Natural killer cell (primary cell): Measurements from ENCODE around the gene AFAP1. TPM values are rescaled to one million over a fixed set of nuclear protein-coding genes. Genes with fewer than 3 reads are reported as not detected.

Source experiments
- ATAC-seq, 3 donors: fragments of 150-1000 bp in 2 of 3; fragments of 200-7000 bp in 1 of 3; cut with Tn5 transposase; 1 replicate in 1 of 3; 2 replicates in 2 of 3; pipeline ENCODE4 v1.10.0; 2021; ENCODE audit warnings: mild to moderate bottlenecking in 2 of 3, moderate library complexity in 2 of 3
- DNase-seq, 2 donors: peaks; one replicate each; pipeline versions ENCODE4 v3.0.0 to v3.0.0-alpha.2; 2013 to 2021; ENCODE audit warnings: mixed read lengths in 1 of 2
- H3K27ac ChIP-seq: one replicate; pipeline ENCODE4 v1.5.1; 2013; ENCODE audit warnings: mild to moderate bottlenecking, low read length
- H3K27me3 ChIP-seq: one replicate; pipeline ENCODE4 v1.6.1; 2013; ENCODE audit warnings: low read length; ENCODE audit not compliant: control insufficient read depth, insufficient read depth
- H3K36me3 ChIP-seq: one replicate; pipeline ENCODE4 v1.6.1; 2013; ENCODE audit warnings: low read length; ENCODE audit not compliant: control insufficient read depth, insufficient read depth
- H3K4me1 ChIP-seq: one replicate; pipeline ENCODE4 v1.6.1; 2013; ENCODE audit warnings: low read length; ENCODE audit not compliant: control insufficient read depth, insufficient read depth
- H3K4me3 ChIP-seq: one replicate; pipeline ENCODE4 v1.5.1; 2013; ENCODE audit warnings: low read length
- H3K9me3 ChIP-seq: one replicate; pipeline ENCODE4 v1.6.1; 2013; ENCODE audit warnings: low read length; ENCODE audit not compliant: control insufficient read depth, insufficient read depth
- H3K27ac Mint-ChIP-seq, 2 donors: one replicate each; pipeline ENCODE4 v1.8.0; 2022; ENCODE audit warnings: mild to moderate bottlenecking in 2 of 2, mixed read lengths in 2 of 2, moderate library complexity in 1 of 2
- H3K27me3 Mint-ChIP-seq, 2 donors: one replicate each; pipeline ENCODE4 v1.8.0; 2022; ENCODE audit warnings: low read depth in 2 of 2, mixed read lengths in 2 of 2
- H3K36me3 Mint-ChIP-seq: one replicate; pipeline ENCODE4 v1.8.0; 2022; ENCODE audit warnings: mixed read lengths
- H3K4me1 Mint-ChIP-seq, 2 donors: one replicate each; pipeline ENCODE4 v1.8.0; 2022; ENCODE audit warnings: mixed read lengths in 2 of 2
- H3K4me3 Mint-ChIP-seq: one replicate; pipeline ENCODE4 v1.8.0; 2022; ENCODE audit warnings: mild to moderate bottlenecking, moderate library complexity, mixed read lengths
- H3K9me3 Mint-ChIP-seq, 2 donors: one replicate each; pipeline ENCODE4 v1.8.0; 2022; ENCODE audit warnings: mixed read lengths in 2 of 2
- WGBS: methylation state at CpG from one replicate; pipeline ENCODE4 v1.1.7; 2013; ENCODE audit warnings: missing lambda C conversion rate; ENCODE audit not compliant: insufficient coverage; 5-methylcytosine and 5-hydroxymethylcytosine counted together
- intact Hi-C: fragments of 100-400 bp; cut with micrococcal nuclease; formaldehyde crosslinking; loops from one replicate; pipeline ENCODE4 v1.14.2; 2022
- total RNA-seq, 4 donors: library from RNA; stranded (reverse); fragments of 120-200 nt in 1 of 4; gene quantifications; one replicate each; pipeline versions ENCODE4 v1.2.3 to v1.2.4, GENCODE V29; 2013 to 2022
- TF ChIP-seq, protein P1 (sequence below): fragments of 200-600 bp; IDR thresholded peaks from one replicate; pipeline ENCODE4 v1.8.0; 2022; ENCODE audit warnings: antibody characterized with exemption

AFAP1 gene
- total RNA-seq, 3 donors from 2014 or later (not counting 1 experiment from before 2014, with no cell fraction given) = 4.9 to 12.5 (median 9.5) TPM

GRCh38 chr4:7985891-7986441 lies 46.3 kb upstream of the AFAP1 start:
- peak in 1 of 3 donors; percentile 32 for ATAC-seq
- Mint-ChIP-seq H3K27ac (peak overlapping the region in 1 of 2 donors; percentile 76), H3K36me3 (no peaks in the 10 kb centered on the region), H3K27me3 (peaks cover 6 to 7% of the 10 kb centered on the region in 2 donors), H3K4me1 (peaks cover 13 to 29% of the 10 kb centered on the region in 2 donors), H3K9me3 (no peaks in the 10 kb centered on the region), H3K4me3 (peak overlapping the region; percentile 73)
- intact Hi-C loops = loop anchor here (5.0 to 10.0 kb wide), 2 partner anchors 49 to 791 kb away; partner anchors contain the start of genes AFAP1 and SORCS2
- DNase-seq = no peak
- Histone ChIP-seq H3K27ac (no peak overlapping the region), H3K9me3 (no peaks in the 10 kb centered on the region), H3K27me3 (no peaks in the 10 kb centered on the region), H3K4me1 (peaks cover 22% of the 10 kb centered on the region), H3K4me3 (no peak overlapping the region), H3K36me3 (no peaks in the 10 kb centered on the region)
- TF ChIP-seq, protein P1, sequence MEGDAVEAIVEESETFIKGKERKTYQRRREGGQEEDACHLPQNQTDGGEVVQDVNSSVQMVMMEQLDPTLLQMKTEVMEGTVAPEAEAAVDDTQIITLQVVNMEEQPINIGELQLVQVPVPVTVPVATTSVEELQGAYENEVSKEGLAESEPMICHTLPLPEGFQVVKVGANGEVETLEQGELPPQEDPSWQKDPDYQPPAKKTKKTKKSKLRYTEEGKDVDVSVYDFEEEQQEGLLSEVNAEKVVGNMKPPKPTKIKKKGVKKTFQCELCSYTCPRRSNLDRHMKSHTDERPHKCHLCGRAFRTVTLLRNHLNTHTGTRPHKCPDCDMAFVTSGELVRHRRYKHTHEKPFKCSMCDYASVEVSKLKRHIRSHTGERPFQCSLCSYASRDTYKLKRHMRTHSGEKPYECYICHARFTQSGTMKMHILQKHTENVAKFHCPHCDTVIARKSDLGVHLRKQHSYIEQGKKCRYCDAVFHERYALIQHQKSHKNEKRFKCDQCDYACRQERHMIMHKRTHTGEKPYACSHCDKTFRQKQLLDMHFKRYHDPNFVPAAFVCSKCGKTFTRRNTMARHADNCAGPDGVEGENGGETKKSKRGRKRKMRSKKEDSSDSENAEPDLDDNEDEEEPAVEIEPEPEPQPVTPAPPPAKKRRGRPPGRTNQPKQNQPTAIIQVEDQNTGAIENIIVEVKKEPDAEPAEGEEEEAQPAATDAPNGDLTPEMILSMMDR = no peak
- WGBS = 7% methylated on average over 21 of the region's 21 CpGs

- Histone ChIP-seq H3K27ac (no peak overlapping the region), H3K9me3 (no peaks in the 10 kb centered on the region), H3K4me3 (no peak overlapping the region), H3K36me3 (no peaks in the 10 kb centered on the region), H3K4me1 (peaks cover 22% of the 10 kb centered on the region), H3K27me3 (no peaks in the 10 kb centered on the region)
- H3K9me3 Mint-ChIP-seq = no peaks in the 10 kb centered on the region
- DNase-seq (no peak), ATAC-seq (no peak)
- no peak overlapping the region for H3K4me3 Mint-ChIP-seq
- H3K4me1 Mint-ChIP-seq = peaks cover 14 to 29% of the 10 kb centered on the region in 2 donors
- 82% methylated on average over 12 of the region's 12 CpGs for WGBS
- intact Hi-C loops = loop anchor here (5.0 to 10.0 kb wide), 2 partner anchors 48 to 790 kb away; partner anchors contain the start of genes AFAP1 and SORCS2
- peaks cover 6 to 7% of the 10 kb centered on the region in 2 donors for H3K27me3 Mint-ChIP-seq
- H3K36me3 Mint-ChIP-seq = no peaks in the 10 kb centered on the region
- H3K27ac Mint-ChIP-seq = no peak overlapping the region
- TF ChIP-seq, protein P1 = no peak
These were observed 45.4 kb upstream of the AFAP1 start for GRCh38 chr4:7985072-7985471.

DNA sequence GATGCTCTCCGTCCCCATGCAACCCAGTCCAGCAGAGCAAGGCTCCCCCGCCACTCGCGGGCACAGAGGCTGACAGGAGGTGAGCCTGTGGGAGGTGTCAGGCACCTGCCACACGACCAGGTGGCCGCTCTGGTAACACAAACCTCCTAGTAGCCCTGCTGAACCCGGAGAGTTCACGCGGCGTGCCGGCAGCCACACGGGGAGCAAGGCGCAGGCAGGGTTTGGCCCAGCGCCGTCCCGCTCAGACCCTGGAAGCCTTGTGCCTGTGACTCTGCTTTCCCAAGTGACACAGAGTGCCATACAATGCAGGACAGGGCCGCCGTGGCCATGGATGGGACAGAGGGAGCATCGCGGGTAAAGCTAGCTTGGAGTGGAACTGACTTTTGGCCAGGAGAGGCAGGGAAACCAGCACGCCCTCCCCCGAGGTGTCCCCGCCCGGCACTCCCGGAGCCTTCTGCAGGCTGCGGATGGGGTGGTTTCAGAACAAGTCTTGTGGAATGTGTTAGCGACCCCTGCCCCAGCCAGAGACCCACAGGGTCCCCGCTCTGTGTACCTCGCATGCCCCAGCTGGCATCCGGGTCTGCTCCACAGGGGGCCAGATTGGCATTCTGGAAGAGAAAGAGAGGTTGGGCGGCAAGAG lies 44.7 kb upstream of the AFAP1 start:
- 89% methylated on average over 31 of the region's 31 CpGs for WGBS
- Histone ChIP-seq H3K4me3 (no peak overlapping the region), H3K27ac (no peak overlapping the region), H3K4me1 (peaks cover 22% of the 10 kb centered on the region), H3K27me3 (no peaks in the 10 kb centered on the region), H3K36me3 (no peaks in the 10 kb centered on the region), H3K9me3 (no peaks in the 10 kb centered on the region)
- DNase-seq (no peak), ATAC-seq (no peak)
- Mint-ChIP-seq H3K4me3 (no peak overlapping the region), H3K36me3 (no peaks in the 10 kb centered on the region), H3K9me3 (no peaks in the 10 kb centered on the region), H3K27ac (no peak overlapping the region), H3K4me1 (peaks cover 19 to 33% of the 10 kb centered on the region in 2 donors), H3K27me3 (peaks cover 7 to 9% of the 10 kb centered on the region in 2 donors)
- intact Hi-C loops = loop anchor here (10.0 kb wide), 1 partner anchor 790 kb away; the partner anchor contains the start of gene SORCS2
- TF ChIP-seq, protein P1 = no peak
